B cell (primary cell): ENCODE results near the gene LEMD1. TPM values are rescaled to one million over a fixed set of nuclear protein-coding genes. Genes with fewer than 3 reads are reported as not detected.
A peak's percentile ranks its signal among the peaks of the same experiment; 100 is the strongest.

Experiments used
- ATAC-seq: fragments of 200-7000 bp; cut with Tn5 transposase; one replicate; pipeline ENCODE4 v1.10.0; 2021; ENCODE audit warnings: low read depth, mild to moderate bottlenecking, moderate number of reproducible peaks, moderate library complexity
- CTCF ChIA-PET: fragments of 350-600 bp; sonication (Branson Sonifier 250); formaldehyde crosslinking; loops from one replicate; lab custom pipeline; 2021; ENCODE audit warnings: antibody characterized with exemption, inconsistent platforms; lab: Charles Lee
- POLR2A ChIA-PET: fragments of 350-600 bp; sonication (Branson Sonifier 250); formaldehyde crosslinking; loops from one replicate; lab custom pipeline; 2021; ENCODE audit warnings: antibody characterized with exemption; lab: Charles Lee
- DNase-seq: peaks from one replicate; pipeline ENCODE4 v3.0.0; 2013
- H2AFZ ChIP-seq: 2 replicates; pipeline ENCODE4 v1.6.1; 2012; ENCODE audit warnings: mild to moderate bottlenecking, low read depth, low read length; ENCODE audit not compliant: insufficient read depth, poor library complexity, severe bottlenecking
- H3K27ac ChIP-seq, 2 donors: 1 replicate in 1 of 2; 2 replicates in 1 of 2; pipeline ENCODE4 v1.5.1; 2012 to 2013; ENCODE audit warnings: low read length in 2 of 2, mild to moderate bottlenecking in 2 of 2, moderate library complexity in 1 of 2
- H3K27me3 ChIP-seq, 4 experiments: fragments of 200-600 bp in 1 of 4; sonication (generic) in 1 of 4; replicated peaks in 1 of 4; 1 replicate in 2 of 4; 2 replicates in 2 of 4; pipeline versions ENCODE4 v1.6.1 to v1.7.0; 2013 to 2016; ENCODE audit warnings: low read length in 3 of 4, mild to moderate bottlenecking in 2 of 4, mixed read lengths in 1 of 4, moderate library complexity in 1 of 4; ENCODE audit not compliant: insufficient read depth in 4 of 4, control insufficient read depth in 3 of 4; ENCODE audit errors: control extremely low read depth in 1 of 4
- H3K36me3 ChIP-seq, 2 experiments: replicated peaks in 1 of 2; 1 replicate in 1 of 2; 2 replicates in 1 of 2; pipeline versions ENCODE4 v1.6.1 to v1.7.1; 2013; ENCODE audit warnings: low read length in 1 of 2; ENCODE audit not compliant: insufficient read depth in 2 of 2, control insufficient read depth in 1 of 2; ENCODE audit errors: control extremely low read depth in 1 of 2, extremely low read depth in 1 of 2
- H3K4me1 ChIP-seq, 2 donors: fragments of 200-600 bp in 1 of 2; sonication (generic) in 1 of 2; 1 replicate in 1 of 2; 2 replicates in 1 of 2; pipeline versions ENCODE4 v1.5.1 to v1.6.1; 2013 to 2017; ENCODE audit warnings: low read length in 2 of 2; ENCODE audit not compliant: control insufficient read depth in 2 of 2, insufficient read depth in 2 of 2
- H3K4me2 ChIP-seq: replicated peaks from 2 replicates; pipeline ENCODE3; 2012; ENCODE audit warnings: mild to moderate bottlenecking, low read depth, low read length; ENCODE audit not compliant: poor library complexity, severe bottlenecking
- H3K4me3 ChIP-seq, 5 experiments: fragments of 200-600 bp in 1 of 5; sonication (generic) in 1 of 5; 1 replicate in 3 of 5; 2 replicates in 2 of 5; pipeline versions ENCODE4 v1.5.1 to v1.7.0; 2011 to 2016; ENCODE audit warnings: low read length in 4 of 5, mild to moderate bottlenecking in 4 of 5, low read depth in 2 of 5, control low read depth in 1 of 5, moderate library complexity in 1 of 5; ENCODE audit not compliant: insufficient read depth in 1 of 5; ENCODE audit errors: control extremely low read depth in 1 of 5, extremely low read depth in 1 of 5
- H3K79me2 ChIP-seq: fragments of 200-600 bp; sonication (generic); one replicate; pipeline ENCODE4 v1.6.0; 2016; ENCODE audit warnings: low read length; ENCODE audit not compliant: control insufficient read depth, insufficient read depth
- H3K9ac ChIP-seq: fragments of 200-600 bp; sonication (generic); 2 replicates; pipeline ENCODE4 v1.6.1; 2017; ENCODE audit warnings: mild to moderate bottlenecking, low read length, moderate library complexity
- H3K9me3 ChIP-seq, 3 donors: one replicate each; pipeline versions ENCODE4 v1.6.1 to v1.7.1; 2013; ENCODE audit warnings: low read length in 2 of 3; ENCODE audit not compliant: control insufficient read depth in 2 of 3, insufficient read depth in 1 of 3; ENCODE audit errors: control extremely low read depth in 1 of 3
- H4K20me1 ChIP-seq: 2 replicates; pipeline ENCODE4 v1.6.0; 2012; ENCODE audit warnings: mild to moderate bottlenecking, low read length; ENCODE audit not compliant: insufficient read depth, control insufficient read depth, poor library complexity, severe bottlenecking
- H3K27ac Mint-ChIP-seq: one replicate; pipeline ENCODE4 v1.8.0; 2021; ENCODE audit warnings: mixed read lengths
- H3K27me3 Mint-ChIP-seq: one replicate; pipeline ENCODE4 v1.8.0; 2021; ENCODE audit warnings: mixed read lengths
- H3K4me1 Mint-ChIP-seq: one replicate; pipeline ENCODE4 v1.8.0; 2021; ENCODE audit warnings: mixed read lengths
- H3K4me3 Mint-ChIP-seq: one replicate; pipeline ENCODE4 v1.8.0; 2021; ENCODE audit warnings: mixed read lengths
- H3K9me3 Mint-ChIP-seq: one replicate; pipeline ENCODE4 v1.8.0; 2022; ENCODE audit warnings: mixed read lengths; ENCODE audit not compliant: insufficient read depth
- EZH2 ChIP-seq: IDR thresholded peaks from 2 replicates; pipeline ENCODE4 v1.6.1; 2012; ENCODE audit warnings: borderline replicate concordance, low read depth, mild to moderate bottlenecking, moderate library complexity, low read length; ENCODE audit not compliant: insufficient read depth, poor library complexity, severe bottlenecking
- WGBS: methylation state at CpG from one replicate; pipeline ENCODE4 v1.1.5; 2013; ENCODE audit warnings: missing lambda C conversion rate; ENCODE audit not compliant: insufficient coverage; 5-methylcytosine and 5-hydroxymethylcytosine counted together
- intact Hi-C: fragments of 100-400 bp; cut with micrococcal nuclease; formaldehyde crosslinking; loops from one replicate; pipeline ENCODE4 v1.10.0; 2022
- polyA plus RNA-seq: library from polyadenylated mRNA; depleted of rRNA; stranded (reverse); fragments of >200 nt; gene quantifications from 2 replicates; pipeline ENCODE4 v1.2.3, GENCODE V29; 2012
- total RNA-seq, 2 donors: library from RNA; stranded (reverse); fragments of 120-200 nt in 1 of 2; gene quantifications; 1 replicate in 1 of 2; 2 replicates in 1 of 2; pipeline versions ENCODE4 v1.2.3 to v1.2.4, GENCODE V29; 2013 to 2022
- TF ChIP-seq, protein P1 (sequence below): fragments of 200-600 bp; IDR thresholded peaks from one replicate; pipeline ENCODE4 v1.8.0; 2022; ENCODE audit warnings: antibody characterized with exemption, mild to moderate bottlenecking

Gene LEMD1
- total and polyA plus RNA-seq, 2 donors (not counting 1 experiment from before 2014, with no cell fraction given) = 0.57 TPM; not detected in 1

DNA sequence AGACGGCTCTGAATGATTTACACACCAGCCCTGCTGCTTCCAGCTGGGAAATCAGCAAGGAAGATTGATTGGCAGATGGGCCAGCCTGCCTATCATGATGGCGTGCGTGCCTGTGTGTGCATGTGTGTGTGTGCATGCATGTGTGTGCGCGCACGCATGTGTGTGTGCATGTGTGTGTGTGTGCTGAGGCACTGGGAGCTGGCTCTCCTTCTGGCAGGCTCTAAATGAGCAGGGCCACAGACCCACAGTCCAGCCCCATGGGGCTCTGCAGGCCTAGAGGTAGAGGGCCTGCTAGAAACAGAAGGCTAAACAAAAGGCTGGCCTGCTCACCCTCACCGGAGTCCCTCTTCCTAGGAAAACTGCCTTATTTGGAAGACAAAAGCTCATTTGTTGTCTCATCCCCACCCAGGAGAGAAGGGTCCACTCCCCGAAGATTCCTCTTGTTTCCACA, 71.1 kb downstream of the LEMD1 start:
- H3K4me1 Mint-ChIP-seq = peaks cover 51% of the 10 kb centered on the region
- Histone ChIP-seq H3K27ac (no peak overlapping the region), H3K9me3 (peaks cover 0 to 6% (median 0%) of the 10 kb centered on the region in 3 donors), H3K4me1 (peaks cover 35 to 38% of the 10 kb centered on the region in 2 donors), H3K9ac (no peak overlapping the region), H4K20me1 (no peaks in the 10 kb centered on the region), H3K36me3 (no peaks in the 10 kb centered on the region), H3K79me2 (no peaks in the 10 kb centered on the region), H2AFZ (no peak overlapping the region), H3K4me2 (peak overlapping the region; percentile 66), H3K4me3 (no peak overlapping the region), H3K27me3 (peaks cover 0 to under 1% (median 0%) of the 10 kb centered on the region in 4 experiments)
- no peak for ATAC-seq
- no peak for DNase-seq
- H3K4me3 Mint-ChIP-seq = no peak overlapping the region
- TF ChIP-seq, protein P1, sequence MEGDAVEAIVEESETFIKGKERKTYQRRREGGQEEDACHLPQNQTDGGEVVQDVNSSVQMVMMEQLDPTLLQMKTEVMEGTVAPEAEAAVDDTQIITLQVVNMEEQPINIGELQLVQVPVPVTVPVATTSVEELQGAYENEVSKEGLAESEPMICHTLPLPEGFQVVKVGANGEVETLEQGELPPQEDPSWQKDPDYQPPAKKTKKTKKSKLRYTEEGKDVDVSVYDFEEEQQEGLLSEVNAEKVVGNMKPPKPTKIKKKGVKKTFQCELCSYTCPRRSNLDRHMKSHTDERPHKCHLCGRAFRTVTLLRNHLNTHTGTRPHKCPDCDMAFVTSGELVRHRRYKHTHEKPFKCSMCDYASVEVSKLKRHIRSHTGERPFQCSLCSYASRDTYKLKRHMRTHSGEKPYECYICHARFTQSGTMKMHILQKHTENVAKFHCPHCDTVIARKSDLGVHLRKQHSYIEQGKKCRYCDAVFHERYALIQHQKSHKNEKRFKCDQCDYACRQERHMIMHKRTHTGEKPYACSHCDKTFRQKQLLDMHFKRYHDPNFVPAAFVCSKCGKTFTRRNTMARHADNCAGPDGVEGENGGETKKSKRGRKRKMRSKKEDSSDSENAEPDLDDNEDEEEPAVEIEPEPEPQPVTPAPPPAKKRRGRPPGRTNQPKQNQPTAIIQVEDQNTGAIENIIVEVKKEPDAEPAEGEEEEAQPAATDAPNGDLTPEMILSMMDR = no peak
- no peak for TF ChIP-seq EZH2
- H3K9me3 Mint-ChIP-seq = no peaks in the 10 kb centered on the region
- intact Hi-C loops = no loop called here
- WGBS = 100% methylated on average over 7 of the region's 8 CpGs
- no peak overlapping the region for H3K27ac Mint-ChIP-seq
- ChIA-PET CTCF (interaction anchor here (0.7 to 5.1 kb wide), 13 partner anchors 10 to 241 kb away, joined by 3 to 63 read pairs (median 6); no protein-coding TSS in a partner anchor), POLR2A (interaction anchor here (0.8 kb wide), 1 partner anchor 41 kb away, joined by 3 read pairs; no protein-coding TSS in a partner anchor)
- H3K27me3 Mint-ChIP-seq = peaks cover 4% of the 10 kb centered on the region

GRCh38 chr1:205350124-205350523, 71.7 kb downstream of the LEMD1 start:
- H3K4me3 Mint-ChIP-seq = peak overlapping the region; percentile 53
- H3K79me2 ChIP-seq = no peaks in the 10 kb centered on the region
- CTCF ChIA-PET = interaction anchor here (0.6 to 5.1 kb wide), 16 partner anchors 9 to 242 kb away, joined by 3 to 63 read pairs (median 6); no protein-coding TSS in a partner anchor
- peak overlapping the region; percentile 75 for H3K27ac Mint-ChIP-seq
- H3K9me3 Mint-ChIP-seq = no peaks in the 10 kb centered on the region
- 20% methylated on average over 3 of the region's 4 CpGs for WGBS
- POLR2A ChIA-PET = interaction anchor here (1.2 kb wide), 1 partner anchor 140 kb away, joined by 3 read pairs; no protein-coding TSS in a partner anchor
- H3K36me3 ChIP-seq = no peaks in the 10 kb centered on the region
- H3K9me3 ChIP-seq = peaks cover 0 to 6% (median 0%) of the 10 kb centered on the region in 3 donors
- DNase-seq (peak; percentile 35), ATAC-seq (peak; percentile 37)
- no peak overlapping the region for H3K9ac ChIP-seq
- no peak for TF ChIP-seq EZH2
- TF ChIP-seq, protein P1 = no peak
- intact Hi-C loops = no loop called here
- H3K27me3 Mint-ChIP-seq = peaks cover 4% of the 10 kb centered on the region
- H3K4me1 Mint-ChIP-seq = peaks cover 51% of the 10 kb centered on the region
- H3K4me2 ChIP-seq = peak overlapping the region; percentile 66
- no peaks in the 10 kb centered on the region for H4K20me1 ChIP-seq
- H3K27me3 ChIP-seq = peaks cover 0 to 3% (median 0%) of the 10 kb centered on the region in 4 experiments
- no peak overlapping the region for H3K27ac ChIP-seq
- peaks cover 35 to 38% of the 10 kb centered on the region in 2 donors for H3K4me1 ChIP-seq
- no peak overlapping the region for H3K4me3 ChIP-seq
- H2AFZ ChIP-seq = no peak overlapping the region
